ENCODE data around the gene CNOT6. TPM values are rescaled to one million over a fixed set of nuclear protein-coding genes. Genes with fewer than 3 reads are reported as not detected.

CNOT6 gene
- total RNA-seq, 2 donors from 2014 or later = 18.4 to 20.1 TPM

GRCh38 chr5:180598797-180599589, 104.8 kb downstream of the CNOT6 start:
- intact Hi-C loops (cut with DNase I) = no loop called here
- WGBS = 92% methylated on average over 16 of the region's 16 CpGs
- peaks cover 2% of the 10 kb centered on the region for H3K4me1 ChIP-seq (replicated peaks)
- TF ChIP-seq CTCF (IDR thresholded peaks at IDR 0.05) (no peak), POLR2AphosphoS5 (IDR thresholded peaks at IDR 0.05) (no peak), POLR2A (IDR thresholded peaks at IDR 0.05) (no peak)
- no peak for DNase-seq (ENCODE audit: low spot score)
- H3K4me3 ChIP-seq = no peak overlapping the region
- H3K27me3 ChIP-seq (replicated peaks; ENCODE audit: insufficient read depth) = no peaks in the 10 kb centered on the region
- H3K36me3 ChIP-seq = no peaks in the 10 kb centered on the region
- H3K27ac ChIP-seq = no peak overlapping the region
- H3K9me3 ChIP-seq = no peaks in the 10 kb centered on the region

GRCh38 chr5:180599590-180599914, 105.4 kb downstream of the CNOT6 start:
- Histone ChIP-seq H3K4me1 (replicated peaks) (peaks cover 2% of the 10 kb centered on the region), H3K27me3 (replicated peaks; ENCODE audit: insufficient read depth) (no peaks in the 10 kb centered on the region), H3K9me3 (no peaks in the 10 kb centered on the region), H3K36me3 (no peaks in the 10 kb centered on the region), H3K4me3 (no peak overlapping the region), H3K27ac (no peak overlapping the region)
- intact Hi-C loops (cut with DNase I) = no loop called here
- DNase-seq (ENCODE audit: low spot score) = no peak
- TF ChIP-seq POLR2A (IDR thresholded peaks at IDR 0.05) = no peak
- TF ChIP-seq CTCF (IDR thresholded peaks at IDR 0.05) = no peak
- no peak for TF ChIP-seq POLR2AphosphoS5 (IDR thresholded peaks at IDR 0.05)
- WGBS = 89% methylated on average over 6 of the region's 6 CpGs

GRCh38 chr5:180599981-180600553, 105.9 kb downstream of the CNOT6 start:
- Histone ChIP-seq H3K36me3 (no peaks in the 10 kb centered on the region), H3K4me1 (replicated peaks) (peaks cover 2% of the 10 kb centered on the region), H3K9me3 (no peaks in the 10 kb centered on the region), H3K4me3 (no peak overlapping the region), H3K27ac (no peak overlapping the region), H3K27me3 (replicated peaks; ENCODE audit: insufficient read depth) (no peaks in the 10 kb centered on the region)
- DNase-seq (ENCODE audit: low spot score) = no peak
- WGBS = 82% methylated on average over 15 of the region's 16 CpGs
- intact Hi-C loops (cut with DNase I) = no loop called here
- TF ChIP-seq POLR2AphosphoS5 (IDR thresholded peaks at IDR 0.05) = no peak
- no peak for TF ChIP-seq POLR2A (IDR thresholded peaks at IDR 0.05)
- no peak for TF ChIP-seq CTCF (IDR thresholded peaks at IDR 0.05)

- Histone ChIP-seq H3K27ac (no peak overlapping the region), H3K4me1 (replicated peaks) (peaks cover 2% of the 10 kb centered on the region), H3K9me3 (no peaks in the 10 kb centered on the region), H3K4me3 (no peak overlapping the region), H3K27me3 (replicated peaks; ENCODE audit: insufficient read depth) (no peaks in the 10 kb centered on the region), H3K36me3 (no peaks in the 10 kb centered on the region)
- TF ChIP-seq POLR2AphosphoS5 (IDR thresholded peaks at IDR 0.05) (no peak), CTCF (IDR thresholded peaks at IDR 0.05) (no peak), POLR2A (IDR thresholded peaks at IDR 0.05) (no peak)
- DNase-seq (ENCODE audit: low spot score) = no peak
- WGBS = 89% methylated on average over 12 of the region's 12 CpGs
- intact Hi-C loops (cut with DNase I) = no loop called here
These were observed 106.4 kb downstream of the CNOT6 start for GRCh38 chr5:180600554-180601041.

All from prostate gland (tissue), 2 donors.